ENCODE data around the gene CD82.
A peak's percentile ranks its signal among the peaks of the same experiment; 100 is the strongest.
"Not testable (repeated sequence)": the region's sequence is repeated elsewhere in the genome, so short reads cannot be mapped to it uniquely, and the experiment has no call there.

The CD82 gene

GRCh38 chr11:44533921-44534711 is 31.3 kb upstream of the CD82 start:
- no peak for DNase-seq (ENCODE audit: low read depth in 2 of 2)

DNA sequence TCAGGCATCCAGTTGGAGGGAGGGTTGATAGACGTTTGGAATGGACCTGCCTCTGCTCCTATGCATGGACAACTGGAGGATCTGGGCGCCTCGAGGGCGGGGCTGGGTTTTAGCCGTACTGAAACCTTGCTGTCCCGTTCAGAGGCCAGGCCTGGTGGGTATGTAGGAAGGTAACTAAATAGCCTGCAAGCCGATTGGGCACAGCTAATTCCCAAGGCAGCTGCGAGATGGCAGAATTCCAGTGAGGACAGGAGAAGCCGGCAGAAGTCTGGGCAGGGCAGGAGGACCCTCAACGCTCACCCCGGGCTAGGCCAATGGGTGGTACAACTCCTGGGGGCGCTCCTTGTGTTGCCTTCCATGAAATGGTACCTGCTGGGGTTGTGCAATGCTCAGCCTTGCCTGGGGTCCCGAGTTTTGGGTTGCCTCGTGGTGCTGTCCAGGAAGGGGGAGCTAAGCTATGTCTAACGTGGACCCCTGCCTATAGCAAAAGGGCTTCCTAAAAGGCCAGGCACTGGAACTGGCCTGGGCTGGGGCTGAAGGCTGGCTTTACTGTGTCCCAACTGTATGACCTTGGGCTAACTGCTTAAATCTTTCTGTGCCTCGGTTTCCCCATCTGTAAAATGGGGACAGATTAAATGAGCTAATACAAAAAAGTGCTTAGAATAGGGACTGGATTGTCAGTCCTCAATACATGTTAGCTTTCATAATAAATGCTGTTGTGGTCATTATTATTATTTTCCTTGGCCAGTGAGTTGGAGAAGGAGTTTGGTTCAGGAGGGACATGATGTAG is 30.1 kb upstream of the CD82 start:
- no peak for DNase-seq (ENCODE audit: low read depth in 2 of 2)

DNA sequence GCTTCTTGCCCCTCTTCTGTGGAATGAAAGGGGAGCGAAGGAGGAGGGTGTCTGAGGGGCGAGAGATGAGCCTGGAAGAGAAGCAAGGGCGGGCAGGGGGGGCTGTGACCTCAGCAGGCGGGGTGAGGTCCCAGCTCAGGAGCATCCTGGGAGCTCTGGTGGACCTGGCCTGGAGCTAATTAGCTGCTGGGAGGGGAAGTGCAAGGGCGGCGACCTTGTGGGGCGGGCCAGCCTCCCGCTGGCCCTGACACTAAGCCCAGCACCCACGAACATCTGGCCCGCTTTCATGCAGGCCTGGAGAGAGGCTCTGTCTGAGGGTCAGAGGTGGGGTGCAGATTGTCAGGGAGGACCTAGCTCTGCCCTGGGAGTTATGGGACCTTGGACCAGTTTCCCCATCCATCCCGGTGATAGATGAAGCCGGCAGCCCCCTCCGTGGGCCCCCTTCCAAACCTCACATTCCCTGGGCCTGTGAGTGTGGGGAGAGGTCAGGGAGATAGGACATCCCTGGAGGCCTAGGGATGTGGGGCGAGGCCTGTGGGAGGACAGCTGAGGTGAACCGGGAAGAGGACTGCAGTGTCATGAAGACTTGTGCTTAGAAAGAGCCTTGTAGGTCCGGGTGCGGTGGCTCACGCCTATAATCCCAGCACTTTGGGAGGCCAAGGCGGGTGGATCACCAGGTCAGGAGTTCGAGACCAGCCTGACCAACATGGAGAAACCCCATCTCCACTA is 28.5 kb upstream of the CD82 start:
- DNase-seq (ENCODE audit: low read depth in 2 of 2): no peak

DNA sequence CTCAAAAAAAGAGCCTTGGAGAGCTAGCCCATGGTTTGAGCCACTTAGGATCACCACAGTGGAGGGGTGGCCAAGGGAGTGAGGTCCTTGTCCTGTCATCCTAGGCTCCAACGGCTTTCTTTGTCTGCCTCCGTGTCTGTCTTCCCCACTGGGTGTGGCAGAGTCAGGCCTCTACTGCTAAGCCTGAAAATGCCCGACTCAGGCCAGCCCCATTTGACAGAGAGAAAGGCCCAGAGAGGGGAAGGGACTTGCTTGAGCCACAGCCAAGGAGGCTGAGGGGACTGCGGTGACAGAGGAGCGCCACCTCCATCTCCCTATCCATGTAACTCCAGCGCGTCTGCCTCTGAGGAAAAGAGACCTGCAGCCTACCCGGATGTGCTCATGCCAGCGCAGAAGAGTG is 27.8 kb upstream of the CD82 start:
- DNase-seq (ENCODE audit: low read depth in 2 of 2): no peak

DNA sequence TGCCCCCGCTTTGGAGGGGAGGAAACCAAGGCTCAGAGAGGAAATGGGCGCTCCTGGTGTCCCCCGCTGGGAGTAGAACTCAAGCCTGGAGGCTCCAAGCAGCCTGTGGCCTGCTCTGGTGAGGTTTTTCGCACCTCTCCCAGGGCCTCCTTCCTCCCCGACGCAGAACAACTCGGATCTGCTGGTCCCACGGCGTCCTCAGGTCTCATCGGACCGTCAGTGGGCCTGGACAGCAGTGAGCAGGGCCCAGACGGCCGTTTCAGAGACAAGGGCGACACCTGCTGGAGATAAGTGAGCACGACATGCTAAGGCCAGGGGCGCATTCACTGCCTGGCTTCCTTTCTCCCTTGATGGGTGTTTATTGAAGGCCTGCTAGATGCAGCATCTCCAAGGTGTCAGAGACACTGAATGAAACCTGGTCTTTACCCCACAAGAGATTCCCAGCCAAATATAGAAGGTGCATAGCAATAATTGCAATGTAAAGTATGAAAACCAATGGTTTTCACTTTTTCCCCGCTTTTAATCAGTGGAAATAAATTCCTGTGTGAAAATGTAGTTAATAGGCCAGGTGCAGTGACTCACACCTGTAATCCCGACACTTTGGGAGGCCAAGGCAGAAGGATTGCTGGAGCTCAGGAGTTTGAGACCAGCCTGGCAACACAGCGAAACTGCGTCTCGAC is 26.9 kb upstream of the CD82 start:
- DNase-seq (ENCODE audit: low read depth in 2 of 2): peak; percentile 40 to 41

DNA sequence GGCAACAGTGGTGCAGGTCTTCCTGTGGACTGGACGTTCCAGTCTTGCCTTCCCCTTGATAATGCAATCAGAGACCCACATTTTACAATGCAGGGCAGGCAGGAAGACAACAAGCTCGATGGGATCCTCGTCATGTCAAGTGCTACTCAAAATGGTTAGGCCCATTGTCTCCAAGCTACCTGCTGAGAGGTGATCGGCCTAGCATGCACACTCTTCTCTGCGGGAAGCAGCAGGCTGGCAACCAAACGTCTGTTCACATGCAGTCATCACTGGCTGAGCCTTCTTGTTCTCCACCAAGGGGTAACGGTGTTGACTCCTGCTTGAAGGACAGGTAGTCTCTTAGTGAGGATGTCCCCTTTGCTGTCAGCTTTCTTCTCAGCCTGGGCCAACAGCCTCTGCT is 25.5 kb upstream of the CD82 start:
- DNase-seq (ENCODE audit: low read depth in 2 of 2): no peak

DNA sequence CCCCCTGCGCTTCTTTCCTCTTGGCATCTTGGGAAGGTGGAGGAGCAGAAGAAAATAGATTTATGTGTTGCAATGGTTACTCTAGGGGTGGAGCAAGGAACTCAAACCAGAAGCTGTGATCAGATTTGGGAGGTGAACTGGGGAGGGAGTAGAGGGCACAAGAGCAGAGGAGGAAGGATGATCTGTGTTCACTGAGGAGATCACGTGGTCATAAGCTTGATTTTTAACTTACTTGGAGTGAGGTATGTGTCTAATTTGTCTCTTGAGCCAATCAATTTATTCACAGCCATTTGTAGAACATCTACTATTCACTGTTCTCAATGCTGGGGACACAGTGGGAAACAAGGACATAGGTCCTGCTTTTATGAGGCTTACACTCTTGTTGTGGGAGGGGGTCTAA is 24.8 kb upstream of the CD82 start:
- no peak for DNase-seq (ENCODE audit: low read depth in 2 of 2)

DNA sequence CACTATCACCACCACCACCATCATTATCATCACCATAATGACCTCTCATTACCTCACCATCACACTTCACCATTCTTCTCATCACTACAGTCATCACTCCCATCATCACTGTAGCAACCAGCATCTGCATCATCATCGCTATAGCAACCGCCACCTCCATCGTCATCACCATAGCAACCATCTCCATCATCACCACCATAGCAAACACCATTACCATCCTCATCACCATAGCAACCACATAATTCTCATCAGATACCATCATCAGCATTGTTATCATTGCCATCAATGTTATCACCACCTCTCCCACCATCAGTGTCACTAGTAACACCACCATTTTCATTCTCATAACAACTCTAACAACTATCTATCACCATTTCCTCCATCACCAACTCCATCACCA is 23.1 kb upstream of the CD82 start:
- no peak for DNase-seq (ENCODE audit: low read depth in 2 of 2)

DNA sequence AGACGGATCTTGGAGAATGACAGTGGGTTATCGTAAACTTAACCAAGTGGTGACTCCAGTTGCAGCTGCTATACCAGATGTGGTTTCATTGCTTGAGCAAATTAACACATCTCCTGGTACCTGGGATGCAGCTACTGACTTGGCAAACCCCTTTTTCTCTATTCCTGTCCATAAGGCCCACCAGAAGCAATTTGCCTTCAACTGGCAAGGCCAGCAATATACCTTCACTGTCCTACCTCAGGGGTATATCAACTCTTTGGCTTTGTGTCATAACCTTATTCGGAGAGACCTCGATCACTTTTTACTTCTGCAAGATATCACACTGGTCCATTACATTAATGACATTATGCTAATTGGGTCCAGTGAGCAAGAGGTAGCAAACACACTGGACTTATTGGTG is 18.5 kb upstream of the CD82 start:
- not testable (repeated sequence) for DNase-seq (ENCODE audit: low read depth in 2 of 2)

DNA sequence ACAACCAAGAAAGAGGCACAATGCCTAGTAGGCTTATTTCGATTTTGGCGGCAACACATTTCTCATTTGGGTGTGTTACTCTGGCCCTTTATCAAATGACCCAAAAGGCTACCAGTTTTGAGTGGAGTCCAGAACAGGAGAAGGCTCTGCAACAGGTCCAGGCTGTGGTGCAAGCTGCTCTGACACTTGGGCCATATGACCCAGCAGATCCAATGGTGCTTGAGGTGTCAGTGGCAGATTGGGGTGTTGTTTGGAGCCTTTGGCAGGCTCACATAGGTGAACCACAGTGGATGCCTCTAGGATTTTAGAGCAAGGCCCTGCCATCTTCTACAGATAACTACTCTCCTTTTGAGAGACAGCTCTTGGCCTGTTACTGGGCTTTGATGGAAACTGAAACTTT is 17.9 kb upstream of the CD82 start:
- DNase-seq (ENCODE audit: low read depth in 2 of 2): not testable (repeated sequence)

DNA sequence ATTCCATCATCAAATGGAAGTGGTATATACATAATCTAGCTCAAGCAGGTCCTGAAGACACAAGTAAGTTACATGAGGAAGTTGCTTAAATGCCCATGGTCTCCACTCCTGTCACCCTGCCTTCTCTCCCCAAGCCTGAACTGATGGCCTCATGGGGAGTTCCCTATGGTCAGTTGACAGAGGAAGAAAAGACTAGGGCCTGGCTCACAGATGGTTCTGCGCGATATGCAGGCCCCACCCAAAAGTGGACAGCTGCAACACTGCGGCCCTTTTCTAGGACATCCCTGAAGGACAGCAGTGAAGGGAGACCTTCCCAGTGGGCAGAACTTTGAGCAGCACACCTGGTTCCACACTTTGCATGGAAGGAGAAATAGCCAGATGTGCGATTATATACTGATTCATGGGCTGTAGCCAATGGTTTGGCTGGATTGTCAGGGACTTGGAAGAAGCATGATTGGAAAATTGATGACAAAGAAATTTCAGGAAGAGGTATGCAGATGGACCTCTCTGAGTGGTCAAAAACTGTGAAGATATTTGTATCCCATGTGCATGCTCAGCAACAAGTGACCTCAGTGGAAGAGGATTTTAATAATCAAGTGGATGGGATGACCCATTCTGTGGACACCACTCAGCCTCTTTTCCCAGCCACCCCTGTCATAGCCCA is 17.3 kb upstream of the CD82 start:
- DNase-seq (ENCODE audit: low read depth in 2 of 2): no peak

- DNase-seq (ENCODE audit: low read depth in 2 of 2): not testable (repeated sequence)
Observed at GRCh38 chr11:44548961-44549749, 16.3 kb upstream of the CD82 start.

DNA sequence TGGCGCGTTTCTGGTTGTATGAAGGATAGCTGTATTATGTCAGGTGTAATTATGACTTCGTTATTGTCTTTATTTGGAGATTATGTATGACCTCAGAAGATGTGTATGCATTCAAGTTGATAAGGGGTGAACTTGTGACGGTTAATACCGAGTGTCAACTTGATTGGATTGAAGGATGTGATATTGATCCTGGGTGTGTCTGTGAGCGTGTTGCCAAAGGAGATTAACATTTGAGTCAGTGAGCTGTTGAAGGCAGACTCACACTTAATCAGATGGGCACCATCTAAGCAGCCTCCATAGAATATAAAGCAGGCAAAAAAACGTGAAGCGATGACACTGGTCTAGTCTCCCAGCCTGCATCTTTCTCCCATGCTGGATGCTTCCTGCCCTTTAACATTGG is 15.3 kb upstream of the CD82 start:
- no peak for DNase-seq (ENCODE audit: low read depth in 2 of 2)

DNA sequence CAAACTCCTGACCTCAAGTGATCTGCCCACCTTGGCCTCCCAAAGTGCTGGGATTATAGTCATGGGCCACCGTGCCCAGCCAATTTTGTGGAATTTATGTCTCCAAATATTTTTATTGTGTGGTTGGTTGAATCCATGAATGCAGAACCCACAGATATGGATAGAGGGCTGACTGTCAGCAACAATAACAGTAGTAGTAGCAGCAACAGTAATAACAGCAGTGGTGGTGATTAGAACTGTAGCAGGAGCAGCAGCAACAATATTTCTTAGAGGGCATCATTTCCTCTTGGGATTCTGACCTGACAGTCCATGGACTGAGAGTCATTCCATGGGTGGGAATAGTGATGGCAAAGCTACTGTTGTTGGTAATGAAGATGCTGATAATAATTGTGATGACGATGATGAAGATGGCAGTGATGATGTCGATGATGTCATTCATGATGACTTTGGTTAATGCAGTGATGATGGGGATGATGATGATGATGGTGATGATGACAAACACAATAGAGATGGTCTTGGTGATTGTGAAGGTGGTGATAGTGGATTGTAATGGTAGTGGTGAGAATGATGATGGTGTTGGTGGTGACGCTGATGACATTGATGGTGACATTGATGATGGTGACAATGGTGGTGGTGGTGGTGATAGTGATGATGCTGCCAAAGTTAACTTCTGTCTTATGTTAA is 13.9 kb upstream of the CD82 start:
- no peak for DNase-seq (ENCODE audit: low read depth in 2 of 2)

DNA sequence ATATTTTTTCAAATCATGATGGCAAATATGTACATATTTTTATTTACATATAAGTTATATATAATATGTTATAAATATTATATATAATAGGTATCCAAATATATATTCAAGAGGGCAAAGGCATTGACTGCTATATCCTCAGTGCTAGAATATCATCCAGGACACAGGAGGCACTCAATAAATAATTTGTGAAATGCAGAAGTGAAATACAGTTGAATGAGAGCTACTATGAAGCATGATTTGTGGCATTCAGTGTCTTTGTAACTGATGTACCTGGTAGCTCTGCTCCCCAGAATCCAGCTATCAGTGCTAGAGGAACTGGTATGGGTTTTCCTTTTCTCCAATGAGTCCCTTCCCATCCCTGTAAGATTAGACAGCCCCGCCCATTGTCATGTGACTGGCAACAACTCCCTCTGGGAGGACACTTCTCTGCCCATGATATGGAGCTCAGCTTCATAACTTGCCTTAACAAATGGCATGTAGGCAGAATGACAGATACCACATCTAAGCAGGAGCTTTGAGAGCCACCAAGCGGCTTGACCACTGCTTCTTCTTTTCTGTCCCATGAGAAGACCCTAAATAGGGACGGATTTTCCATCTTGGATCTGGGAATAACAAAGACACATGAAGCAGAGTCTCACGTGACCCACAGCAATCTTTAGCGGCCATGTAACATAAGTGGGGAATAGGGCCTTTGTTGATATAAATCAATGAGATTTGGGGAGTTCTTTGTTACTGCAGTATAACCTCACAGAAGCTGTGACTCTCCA is 10.2 kb upstream of the CD82 start:
- DNase-seq (ENCODE audit: low read depth in 2 of 2): no peak

- DNase-seq (ENCODE audit: low read depth in 2 of 2): peak in 1 of 2 donors; percentile 27
Observed at GRCh38 chr11:44556735-44557409, 8.6 kb upstream of the CD82 start.

GRCh38 chr11:44557464-44557863 is 8.0 kb upstream of the CD82 start:
- DNase-seq (ENCODE audit: low read depth in 2 of 2): no peak

- no peak for DNase-seq (ENCODE audit: low read depth in 2 of 2)
Observed at GRCh38 chr11:44559207-44559939, 6.1 kb upstream of the CD82 start.

All from stimulated activated CD8-positive, alpha-beta memory T cell treated with anti-CD3 and anti-CD28 coated beads, Interleukin-2, amount 100 ng/mL, for 1 hour (primary cell).